Measurements from ENCODE around the gene RREB1.

DNA sequence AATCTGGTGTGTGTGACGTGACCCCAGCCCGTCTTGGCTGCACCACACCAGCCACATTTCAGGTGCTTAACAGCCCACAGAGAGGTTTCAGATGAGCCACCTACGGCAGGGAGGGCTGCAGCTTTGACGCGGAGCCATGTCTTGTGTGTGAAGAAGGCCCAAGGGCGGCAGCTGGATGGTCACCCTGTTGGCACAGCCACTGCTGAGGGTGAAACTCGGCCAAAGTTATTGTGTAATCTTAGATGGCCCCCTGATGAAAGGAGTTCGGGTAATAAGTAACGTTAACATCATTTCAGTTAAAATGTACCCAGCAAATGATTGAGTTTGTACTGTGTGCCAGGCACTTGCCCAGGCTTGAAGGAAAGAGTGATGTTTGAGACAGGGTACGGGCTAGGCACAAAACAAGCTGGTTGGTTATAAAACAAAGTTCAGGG is 108.1 kb downstream of the RREB1 start:
- TF ChIP-seq, protein P1, sequence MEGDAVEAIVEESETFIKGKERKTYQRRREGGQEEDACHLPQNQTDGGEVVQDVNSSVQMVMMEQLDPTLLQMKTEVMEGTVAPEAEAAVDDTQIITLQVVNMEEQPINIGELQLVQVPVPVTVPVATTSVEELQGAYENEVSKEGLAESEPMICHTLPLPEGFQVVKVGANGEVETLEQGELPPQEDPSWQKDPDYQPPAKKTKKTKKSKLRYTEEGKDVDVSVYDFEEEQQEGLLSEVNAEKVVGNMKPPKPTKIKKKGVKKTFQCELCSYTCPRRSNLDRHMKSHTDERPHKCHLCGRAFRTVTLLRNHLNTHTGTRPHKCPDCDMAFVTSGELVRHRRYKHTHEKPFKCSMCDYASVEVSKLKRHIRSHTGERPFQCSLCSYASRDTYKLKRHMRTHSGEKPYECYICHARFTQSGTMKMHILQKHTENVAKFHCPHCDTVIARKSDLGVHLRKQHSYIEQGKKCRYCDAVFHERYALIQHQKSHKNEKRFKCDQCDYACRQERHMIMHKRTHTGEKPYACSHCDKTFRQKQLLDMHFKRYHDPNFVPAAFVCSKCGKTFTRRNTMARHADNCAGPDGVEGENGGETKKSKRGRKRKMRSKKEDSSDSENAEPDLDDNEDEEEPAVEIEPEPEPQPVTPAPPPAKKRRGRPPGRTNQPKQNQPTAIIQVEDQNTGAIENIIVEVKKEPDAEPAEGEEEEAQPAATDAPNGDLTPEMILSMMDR (IDR thresholded peaks at IDR 0.05), result no peak
- TF ChIP-seq POLR2AphosphoS5 (IDR thresholded peaks at IDR 0.05), result no peak
- TF ChIP-seq POLR2A (IDR thresholded peaks at IDR 0.05), result no peak
- TF ChIP-seq EP300 (IDR thresholded peaks at IDR 0.05), result no peak

All from suprapubic skin (tissue), 4 donors.